ENCODE data around the gene GNB3. TPM values are rescaled to one million over a fixed set of nuclear protein-coding genes. Genes with fewer than 3 reads are reported as not detected.

The GNB3 gene
- total RNA-seq, 4 donors from 2014 or later: 0.85 to 6.6 (median 0.94) TPM; not detected in 1

- no peaks in the 10 kb centered on the region for H3K27me3 ChIP-seq
- no peaks in the 10 kb centered on the region for H3K9me3 ChIP-seq
- no peaks in the 10 kb centered on the region for H3K36me3 ChIP-seq
- H3K4me1 ChIP-seq: no peaks in the 10 kb centered on the region
- H3K27ac ChIP-seq: no peak overlapping the region
- no peak overlapping the region for H3K4me3 ChIP-seq
- TF ChIP-seq POLR2A (IDR thresholded peaks at IDR 0.05) (no peak), CTCF (IDR thresholded peaks at IDR 0.05) (no peak)
- no peak for DNase-seq
Measured at GRCh38 chr12:6799147-6799546, 41.6 kb upstream of the GNB3 start.

GRCh38 chr12:6807170-6807569, 33.6 kb upstream of the GNB3 start:
- TF ChIP-seq POLR2A (IDR thresholded peaks at IDR 0.05) (no peak), CTCF (IDR thresholded peaks at IDR 0.05) (no peak)
- Histone ChIP-seq H3K9me3 (no peaks in the 10 kb centered on the region), H3K27me3 (no peaks in the 10 kb centered on the region), H3K27ac (no peak overlapping the region), H3K36me3 (no peaks in the 10 kb centered on the region), H3K4me1 (no peaks in the 10 kb centered on the region), H3K4me3 (no peak overlapping the region)
- DNase-seq: no peak

GRCh38 chr12:6809056-6809455, 31.7 kb upstream of the GNB3 start:
- Histone ChIP-seq H3K4me1 (no peaks in the 10 kb centered on the region), H3K27ac (no peak overlapping the region), H3K4me3 (no peak overlapping the region), H3K27me3 (no peaks in the 10 kb centered on the region), H3K36me3 (no peaks in the 10 kb centered on the region), H3K9me3 (no peaks in the 10 kb centered on the region)
- no peak for TF ChIP-seq POLR2A (IDR thresholded peaks at IDR 0.05)
- TF ChIP-seq CTCF (IDR thresholded peaks at IDR 0.05): no peak
- DNase-seq: no peak

GRCh38 chr12:6810758-6811157, 30.0 kb upstream of the GNB3 start:
- H3K27ac ChIP-seq: no peak overlapping the region
- H3K4me1 ChIP-seq: no peaks in the 10 kb centered on the region
- no peak overlapping the region for H3K4me3 ChIP-seq
- no peak for DNase-seq
- no peaks in the 10 kb centered on the region for H3K27me3 ChIP-seq
- H3K36me3 ChIP-seq: no peaks in the 10 kb centered on the region
- no peaks in the 10 kb centered on the region for H3K9me3 ChIP-seq
- no peak for TF ChIP-seq CTCF (IDR thresholded peaks at IDR 0.05)
- TF ChIP-seq POLR2A (IDR thresholded peaks at IDR 0.05): no peak

- no peak for DNase-seq
- Histone ChIP-seq H3K9me3 (no peaks in the 10 kb centered on the region), H3K4me1 (no peaks in the 10 kb centered on the region), H3K4me3 (no peak overlapping the region), H3K36me3 (no peaks in the 10 kb centered on the region), H3K27me3 (no peaks in the 10 kb centered on the region), H3K27ac (no peak overlapping the region)
- no peak for TF ChIP-seq CTCF (IDR thresholded peaks at IDR 0.05)
- TF ChIP-seq POLR2A (IDR thresholded peaks at IDR 0.05): no peak
Measured at GRCh38 chr12:6813363-6813762, 27.4 kb upstream of the GNB3 start.

GRCh38 chr12:6816598-6816997, 24.1 kb upstream of the GNB3 start:
- H3K36me3 ChIP-seq: no peaks in the 10 kb centered on the region
- no peaks in the 10 kb centered on the region for H3K9me3 ChIP-seq
- TF ChIP-seq POLR2A (IDR thresholded peaks at IDR 0.05) (no peak), CTCF (IDR thresholded peaks at IDR 0.05) (no peak)
- no peaks in the 10 kb centered on the region for H3K4me1 ChIP-seq
- no peak overlapping the region for H3K4me3 ChIP-seq
- no peak overlapping the region for H3K27ac ChIP-seq
- no peaks in the 10 kb centered on the region for H3K27me3 ChIP-seq
- no peak for DNase-seq

Measured in Peyer's patch (tissue), 4 donors.